Glomerular visceral epithelial cell (primary cell): ENCODE results near the gene SPATA17.
"Not testable (repeated sequence)": the region's sequence is repeated elsewhere in the genome, so short reads cannot be mapped to it uniquely, and the experiment has no call there.

Source experiments
- DNase-seq: peaks from one replicate; pipeline ENCODE4 v3.0.0-alpha.2; 2016; ENCODE audit errors: extremely low spot score

Gene SPATA17

GRCh38 chr1:217630711-217631591 lies at the start of gene SPATA17, which contains the start of gene GPATCH2:
SPATA17 (plus strand) TSS chr1:217631344; CDS start chr1:217631379, 35 bp downstream.
GPATCH2 (minus strand) TSS chr1:217631090; CDS start chr1:217630971, 119 bp downstream.
- peak; percentile 87 for DNase-seq

DNA sequence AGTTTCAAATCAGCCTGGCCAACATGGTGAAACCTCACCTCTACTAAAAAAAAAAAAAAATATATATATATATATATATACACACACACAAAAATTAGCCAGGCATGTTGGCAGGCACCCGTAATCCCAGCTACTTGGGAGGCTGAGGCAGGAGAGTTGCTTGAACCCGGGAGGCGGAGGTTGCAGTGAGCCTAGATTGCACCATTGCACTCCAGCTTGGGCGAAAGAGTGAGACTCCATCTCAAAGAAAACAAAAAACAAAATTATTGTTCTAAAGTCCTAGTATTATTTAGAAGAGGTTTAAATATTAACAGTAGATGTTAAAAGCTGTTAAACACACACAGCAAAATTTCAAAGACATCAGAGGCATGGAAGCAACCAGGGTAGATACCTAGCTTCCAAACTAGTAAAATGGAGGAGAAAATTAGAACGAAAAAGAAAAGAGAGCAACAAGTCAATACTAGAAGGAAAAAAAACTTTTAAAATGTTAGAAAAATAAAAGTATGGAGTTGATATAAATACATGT lies 46.8 kb upstream of the SPATA17 start:
- DNase-seq: not testable (repeated sequence)

DNA sequence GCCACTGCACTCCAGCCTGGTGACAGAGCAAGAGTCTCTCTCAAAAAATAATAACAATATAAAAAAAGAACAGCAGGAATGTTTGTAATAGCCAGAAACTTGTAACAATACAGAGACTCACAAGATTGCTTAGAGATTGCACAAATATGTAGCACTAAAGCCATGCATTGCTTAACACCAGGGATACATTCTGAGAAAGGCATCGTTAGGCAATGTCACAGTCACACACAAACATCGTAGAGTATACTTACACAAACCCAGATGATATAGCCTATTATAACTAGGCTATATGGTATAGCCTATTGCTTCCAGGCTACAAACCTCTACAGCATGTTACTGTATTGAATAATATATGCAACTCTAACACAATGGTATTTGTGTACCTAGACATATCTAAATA lies 45.6 kb upstream of the SPATA17 start:
- DNase-seq: no peak

- DNase-seq: no peak
These were observed 44.6 kb upstream of the SPATA17 start for GRCh38 chr1:217586586-217586985.

- no peak for DNase-seq
These were observed 40.5 kb upstream of the SPATA17 start for GRCh38 chr1:217590598-217590997.

DNA sequence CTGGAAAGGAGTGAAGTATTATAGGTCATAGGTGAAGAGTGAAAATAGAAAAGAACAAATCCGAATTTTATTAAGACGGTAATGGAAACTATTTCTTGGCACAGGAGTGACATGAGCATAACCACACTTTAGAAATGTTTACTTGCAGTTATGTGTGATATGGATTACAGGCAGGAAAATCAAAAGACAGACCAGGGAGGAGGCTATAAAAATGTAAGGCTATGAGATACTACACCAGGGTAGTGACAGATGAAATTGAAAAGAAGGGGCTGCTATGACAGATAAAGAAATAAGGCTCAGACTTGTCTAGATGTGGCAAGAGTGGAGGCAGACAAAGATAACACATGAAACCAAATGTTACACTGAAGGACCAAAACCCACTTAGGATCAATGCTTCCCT lies 32.0 kb upstream of the SPATA17 start:
- DNase-seq: no peak

DNA sequence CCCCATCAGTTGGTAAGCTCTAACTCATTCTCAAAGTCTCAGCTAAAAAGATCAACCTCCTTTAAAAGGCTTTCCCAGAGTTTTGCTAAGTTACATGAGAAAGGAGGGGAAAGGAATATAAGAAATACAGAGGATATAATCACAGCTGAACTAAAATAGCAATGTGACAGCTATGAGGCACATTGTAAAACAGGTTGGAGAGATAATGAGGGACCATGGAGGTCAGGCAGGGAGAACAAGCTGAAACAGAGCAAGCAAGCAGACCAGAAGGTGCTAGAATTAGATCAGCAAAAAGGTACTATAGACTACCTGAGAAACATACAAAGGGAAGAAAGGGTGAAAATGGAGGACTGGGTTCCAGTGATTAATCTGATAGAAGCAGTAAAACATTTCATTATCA lies 28.8 kb upstream of the SPATA17 start:
- no peak for DNase-seq

GRCh38 chr1:217605390-217605789 lies 25.8 kb upstream of the SPATA17 start:
- no peak for DNase-seq

- DNase-seq: no peak
These were observed 16.9 kb upstream of the SPATA17 start for GRCh38 chr1:217614200-217614712.

GRCh38 chr1:217617126-217617525 lies 14.0 kb upstream of the SPATA17 start:
- no peak for DNase-seq

- DNase-seq: no peak
These were observed 10.3 kb upstream of the SPATA17 start for GRCh38 chr1:217620814-217621213.

DNA sequence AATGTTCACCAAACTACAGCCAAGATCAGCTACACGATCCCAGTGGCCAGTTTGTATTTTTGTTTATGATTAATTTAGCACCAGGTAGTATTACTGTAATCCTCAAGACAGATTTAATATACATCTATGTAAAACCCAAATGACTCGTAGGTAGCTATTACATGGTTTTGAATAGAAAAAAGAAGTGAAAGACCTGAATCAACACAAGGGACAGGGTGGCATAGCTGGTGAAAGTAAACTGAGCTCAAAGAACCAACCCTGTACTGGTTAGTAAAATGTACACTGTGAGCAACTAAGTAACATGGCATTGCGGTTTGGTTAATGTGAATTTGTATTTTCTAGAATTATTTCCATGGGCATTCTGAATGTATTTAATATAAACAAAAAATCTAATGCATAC lies 9.1 kb upstream of the SPATA17 start:
- DNase-seq: no peak

- no peak for DNase-seq
These were observed 4.8 kb upstream of the SPATA17 start for GRCh38 chr1:217626321-217626720.

GRCh38 chr1:217627431-217627830 lies 3.7 kb upstream of the SPATA17 start:
- no peak for DNase-seq

DNA sequence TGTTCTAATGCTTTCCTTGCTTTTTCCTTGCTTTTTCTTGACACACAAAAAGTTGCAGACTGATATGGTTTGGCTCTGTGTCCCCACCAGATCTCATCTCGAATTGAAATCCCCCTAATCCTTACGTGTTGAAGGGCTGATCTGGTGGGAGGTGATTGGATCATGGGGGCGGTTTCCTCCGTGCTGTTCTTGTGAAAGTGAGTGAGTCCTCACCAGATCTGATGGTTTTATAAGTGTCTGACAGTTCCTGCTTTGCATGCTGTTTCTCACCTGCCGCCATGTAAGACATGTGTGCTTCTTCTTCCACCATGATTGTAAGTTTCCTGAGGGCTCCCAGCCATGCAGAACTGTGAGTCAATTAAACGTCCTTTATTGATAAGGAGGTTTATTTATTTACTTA lies 11.3 kb downstream of the SPATA17 start:
- no peak for DNase-seq

- no peak for DNase-seq
These were observed 16.6 kb downstream of the SPATA17 start for GRCh38 chr1:217647791-217648190.

DNA sequence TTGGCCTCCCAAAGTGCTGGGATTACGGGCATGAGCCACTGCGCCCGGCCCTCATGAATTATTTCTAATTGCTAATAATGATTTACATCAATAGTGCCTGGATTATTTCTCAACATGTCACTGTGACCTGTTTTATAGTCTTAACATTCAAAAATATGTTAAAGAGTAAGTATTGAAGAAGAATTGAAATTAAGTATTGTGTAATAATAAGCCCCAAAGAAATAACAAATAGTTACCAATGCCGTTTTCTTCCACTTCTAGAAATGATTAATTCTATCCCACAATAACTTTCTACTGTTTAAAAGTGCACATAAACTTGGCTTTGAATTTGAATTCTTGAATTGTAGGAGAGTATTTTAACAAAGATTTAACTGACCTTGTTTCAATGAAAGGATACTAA lies 19.5 kb downstream of the SPATA17 start:
- DNase-seq: no peak

- peak; percentile 84 for DNase-seq
These were observed 29.4 kb downstream of the SPATA17 start for GRCh38 chr1:217660353-217661062.

DNA sequence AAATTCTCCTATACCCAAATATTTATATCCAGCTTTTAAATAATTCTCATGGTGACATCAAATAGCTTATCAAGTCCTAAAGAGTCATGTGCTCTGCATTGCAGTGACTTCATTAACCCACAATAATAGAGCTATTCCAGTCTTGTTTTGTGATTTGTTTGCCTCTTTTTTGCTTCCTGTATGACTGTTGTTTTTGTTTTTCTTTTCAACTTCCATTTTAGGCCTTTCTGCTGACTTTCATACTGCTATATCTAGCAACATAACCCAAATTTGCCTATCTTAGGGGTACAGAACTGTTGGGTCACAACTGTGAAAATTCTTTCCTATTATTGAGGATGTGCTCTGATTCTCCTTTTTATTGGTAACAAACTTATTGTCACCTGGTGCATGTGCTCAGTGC lies 30.3 kb downstream of the SPATA17 start:
- DNase-seq: no peak

GRCh38 chr1:217668351-217668940 lies 37.3 kb downstream of the SPATA17 start:
- no peak for DNase-seq

DNA sequence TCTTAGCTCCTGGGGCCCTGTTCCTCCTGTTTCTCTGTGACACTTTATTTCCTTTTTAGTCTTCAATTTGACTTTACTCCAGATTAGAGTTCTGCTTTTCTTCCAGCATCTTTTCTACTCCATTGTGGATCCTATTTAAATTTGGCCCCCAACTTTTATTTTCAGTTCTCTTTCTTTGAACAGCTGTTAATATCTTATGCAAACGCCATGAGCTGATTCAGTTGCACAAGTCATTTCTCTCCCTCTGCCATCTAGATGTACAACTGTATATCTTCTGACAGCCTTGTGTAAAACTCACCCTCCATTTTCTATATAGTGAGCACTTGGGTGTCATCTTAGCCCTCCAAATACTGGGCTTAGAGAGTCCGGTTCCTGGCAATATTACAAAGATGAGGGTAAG lies 42.2 kb downstream of the SPATA17 start:
- no peak for DNase-seq
